ENCODE results near the gene MLH1.
"Not testable (repeated sequence)": the region's sequence is repeated elsewhere in the genome, so short reads cannot be mapped to it uniquely, and the experiment has no call there.

Gene MLH1

GRCh38 chr3:37037352-37037751, 44.0 kb downstream of the MLH1 start:
- no peak for TF ChIP-seq GATA1 (IDR thresholded peaks at IDR 0.05; ENCODE audit: low read depth, low read length)
- TF ChIP-seq POLR2A (IDR thresholded peaks at IDR 0.05; ENCODE audit: low read length), result no peak
- DNase-seq, result peak in 1 of 2 experiments; percentile 16

GRCh38 chr3:37039161-37039846, 46.0 kb downstream of the MLH1 start:
- TF ChIP-seq POLR2A (IDR thresholded peaks at IDR 0.05; ENCODE audit: low read length) (no peak), GATA1 (IDR thresholded peaks at IDR 0.05; ENCODE audit: low read depth, low read length) (no peak)
- DNase-seq, result no peak

GRCh38 chr3:37040231-37040630, 46.9 kb downstream of the MLH1 start:
- no peak for DNase-seq
- no peak for TF ChIP-seq POLR2A (IDR thresholded peaks at IDR 0.05; ENCODE audit: low read length)

- no peak for DNase-seq
- TF ChIP-seq GATA1 (IDR thresholded peaks at IDR 0.05; ENCODE audit: low read depth, low read length) (no peak), POLR2A (IDR thresholded peaks at IDR 0.05; ENCODE audit: low read length) (no peak)
Observed at GRCh38 chr3:37041546-37042195, 48.4 kb downstream of the MLH1 start.

GRCh38 chr3:37042712-37043111, 49.4 kb downstream of the MLH1 start:
- DNase-seq, result not testable (repeated sequence)

GRCh38 chr3:37050282-37050681, 57.0 kb downstream of the MLH1 start:
- DNase-seq, result no peak

GRCh38 chr3:37052860-37053259, 59.5 kb downstream of the MLH1 start:
- no peak for DNase-seq
- TF ChIP-seq GATA1 (IDR thresholded peaks at IDR 0.05; ENCODE audit: low read depth, low read length), result no peak
- no peak for TF ChIP-seq POLR2A (IDR thresholded peaks at IDR 0.05; ENCODE audit: low read length)

More at GRCh38 chr3:37050282-37050681, 57.0 kb downstream of the MLH1 start:
- no peak for TF ChIP-seq POLR2A (IDR thresholded peaks at IDR 0.05; ENCODE audit: low read length)
- TF ChIP-seq GATA1 (IDR thresholded peaks at IDR 0.05; ENCODE audit: low read depth, low read length), result no peak

GRCh38 chr3:37053337-37053736, 60.0 kb downstream of the MLH1 start:
- no peak for DNase-seq
- TF ChIP-seq POLR2A (IDR thresholded peaks at IDR 0.05; ENCODE audit: low read length) (no peak), GATA1 (IDR thresholded peaks at IDR 0.05; ENCODE audit: low read depth, low read length) (no peak)

- TF ChIP-seq POLR2A (IDR thresholded peaks at IDR 0.05; ENCODE audit: low read length), result no peak
- TF ChIP-seq GATA1 (IDR thresholded peaks at IDR 0.05; ENCODE audit: low read depth, low read length), result no peak
Observed at GRCh38 chr3:37053753-37054152, 60.4 kb downstream of the MLH1 start.

GRCh38 chr3:37054370-37054769, 61.1 kb downstream of the MLH1 start:
- peak in 1 of 2 experiments; percentile 20 for DNase-seq

More at GRCh38 chr3:37053753-37054152, 60.4 kb downstream of the MLH1 start:
- DNase-seq, result no peak

GRCh38 chr3:37055077-37055476, 61.8 kb downstream of the MLH1 start:
- DNase-seq, result peak; percentile 12 to 18

More at GRCh38 chr3:37054370-37054769, 61.1 kb downstream of the MLH1 start:
- TF ChIP-seq POLR2A (IDR thresholded peaks at IDR 0.05; ENCODE audit: low read length) (no peak), GATA1 (IDR thresholded peaks at IDR 0.05; ENCODE audit: low read depth, low read length) (no peak)

GRCh38 chr3:37056826-37057225, 63.5 kb downstream of the MLH1 start:
- TF ChIP-seq GATA1 (IDR thresholded peaks at IDR 0.05; ENCODE audit: low read depth, low read length) (no peak), POLR2A (IDR thresholded peaks at IDR 0.05; ENCODE audit: low read length) (no peak)
- DNase-seq, result no peak

GRCh38 chr3:37058117-37058516, 64.8 kb downstream of the MLH1 start:
- TF ChIP-seq POLR2A (IDR thresholded peaks at IDR 0.05; ENCODE audit: low read length) (no peak), GATA1 (IDR thresholded peaks at IDR 0.05; ENCODE audit: low read depth, low read length) (no peak)
- DNase-seq, result no peak

- DNase-seq, result no peak
- TF ChIP-seq GATA1 (IDR thresholded peaks at IDR 0.05; ENCODE audit: low read depth, low read length) (no peak), POLR2A (IDR thresholded peaks at IDR 0.05; ENCODE audit: low read length) (no peak)
Observed at GRCh38 chr3:37064747-37065146, 71.4 kb downstream of the MLH1 start.

- TF ChIP-seq POLR2A (IDR thresholded peaks at IDR 0.05; ENCODE audit: low read length), result no peak
- no peak for TF ChIP-seq GATA1 (IDR thresholded peaks at IDR 0.05; ENCODE audit: low read depth, low read length)
- no peak for DNase-seq
Observed at GRCh38 chr3:37067577-37067976, 74.3 kb downstream of the MLH1 start.

Measured in erythroblast (primary cell).